H1 (cell line): ENCODE results near the gene ADAMTS20. TPM values are rescaled to one million over a fixed set of nuclear protein-coding genes. Genes with fewer than 3 reads are reported as not detected.
A peak's percentile ranks its signal among the peaks of the same experiment; 100 is the strongest.

Experiments
- CTCF ChIA-PET: fragments of 300-600 bp; sonication (Branson Sonifier 250); formaldehyde crosslinking; loops from one replicate; lab custom pipeline; 2021; ENCODE audit not compliant: partially characterized antibody; lab: Charles Lee
- POLR2A ChIA-PET: fragments of 300-600 bp; sonication (Branson Sonifier 250); formaldehyde crosslinking; loops from one replicate; lab custom pipeline; 2021; ENCODE audit warnings: inconsistent platforms; ENCODE audit not compliant: partially characterized antibody; lab: Charles Lee
- DNase-seq, 2 experiments: peaks; one replicate each; pipeline versions ENCODE4 v3.0.0 to v3.0.0-alpha.2; 2010 to 2022; ENCODE audit warnings: low spot score in 2 of 2, low read depth in 1 of 2, mixed read lengths in 1 of 2
- FAIRE-seq: peaks from 2 replicates; lab custom pipeline; 2011; peaks lifted over from hg19 to GRCh38; lab: Jason Lieb, UNC
- H2AFZ ChIP-seq: 2 replicates; pipeline ENCODE4 v1.8.1; 2012; ENCODE audit warnings: low read length, inconsistent platforms
- H2AK5ac ChIP-seq: 2 replicates; pipeline ENCODE4 v1.6.1; 2013; ENCODE audit warnings: low read depth, low read length
- H2BK120ac ChIP-seq: replicated peaks from 2 replicates; pipeline ENCODE3; 2013; ENCODE audit warnings: low read depth, low read length, inconsistent platforms
- H2BK12ac ChIP-seq: 2 replicates; pipeline ENCODE4 v1.6.1; 2013; ENCODE audit warnings: low read depth, low read length
- H2BK15ac ChIP-seq: 2 replicates; pipeline ENCODE4 v1.6.1; 2013; ENCODE audit warnings: low read length
- H2BK20ac ChIP-seq: 2 replicates; pipeline ENCODE4 v1.6.1; 2013; ENCODE audit warnings: low read length
- H2BK5ac ChIP-seq: 2 replicates; pipeline ENCODE4 v1.6.1; 2013; ENCODE audit warnings: low read depth, low read length
- H3K14ac ChIP-seq: 2 replicates; pipeline ENCODE4 v1.6.1; 2013; ENCODE audit warnings: inconsistent platforms; ENCODE audit not compliant: insufficient read length
- H3K18ac ChIP-seq: 2 replicates; pipeline ENCODE4 v1.6.1; 2013; ENCODE audit warnings: low read length; ENCODE audit errors: extremely low read depth
- H3K23ac ChIP-seq: 2 replicates; pipeline ENCODE4 v1.6.1; 2013; ENCODE audit warnings: inconsistent platforms; ENCODE audit not compliant: insufficient read length
- H3K23me2 ChIP-seq: 2 replicates; pipeline ENCODE4 v1.6.1; 2013; ENCODE audit warnings: low read depth, low read length
- H3K27ac ChIP-seq: 2 replicates; pipeline ENCODE4 v1.6.1; 2011; ENCODE audit warnings: low read depth, low read length, inconsistent platforms
- H3K27me3 ChIP-seq, 4 experiments: replicated peaks in 1 of 4; 1 replicate in 1 of 4; 2 replicates in 3 of 4; pipeline versions ENCODE4 v1.6.1 to v1.8.1; 2011 to 2013; ENCODE audit warnings: low read length in 3 of 4, mild to moderate bottlenecking in 3 of 4, inconsistent platforms in 2 of 4, mixed read lengths in 2 of 4, moderate library complexity in 1 of 4; ENCODE audit not compliant: control insufficient read depth in 3 of 4, insufficient read depth in 3 of 4; ENCODE audit errors: extremely low read depth in 1 of 4
- H3K36me3 ChIP-seq, 4 experiments: 2 replicates each; pipeline versions ENCODE4 v1.6.1 to v1.8.1; 2011 to 2013; ENCODE audit warnings: mild to moderate bottlenecking in 4 of 4, low read length in 3 of 4, moderate library complexity in 2 of 4, control low read depth in 1 of 4, inconsistent platforms in 1 of 4; ENCODE audit not compliant: insufficient read depth in 4 of 4, control insufficient read depth in 2 of 4
- H3K4ac ChIP-seq: replicated peaks from 2 replicates; pipeline ENCODE3; 2013; ENCODE audit warnings: low read length, low read depth, mixed read lengths, inconsistent platforms; ENCODE audit not compliant: insufficient read length
- H3K4me1 ChIP-seq, 4 experiments: replicated peaks in 1 of 4; 1 replicate in 1 of 4; 2 replicates in 3 of 4; pipeline versions ENCODE4 v1.6.1 to v1.8.1; 2011 to 2013; ENCODE audit warnings: low read length in 3 of 4, inconsistent platforms in 2 of 4, mixed read lengths in 1 of 4; ENCODE audit not compliant: insufficient read depth in 4 of 4, control insufficient read depth in 3 of 4
- H3K4me2 ChIP-seq, 2 experiments: 2 replicates each; pipeline versions ENCODE4 v1.6.1 to v1.8.1; 2011 to 2013; ENCODE audit warnings: low read depth in 2 of 2, low read length in 2 of 2, control low read depth in 1 of 2, inconsistent platforms in 1 of 2, mild to moderate bottlenecking in 1 of 2; ENCODE audit not compliant: insufficient read depth in 1 of 2
- H3K4me3 ChIP-seq, 4 experiments: fragments of 200-600, 300-600 bp in 1 of 4; sonication (generic), shearing (Covaris generic), sonication (Bioruptor Twin) in 1 of 4; 2 replicates each; pipeline versions ENCODE4 v1.5.1 to v1.8.1; 2011 to 2016; ENCODE audit warnings: low read length in 4 of 4, low read depth in 3 of 4, control low read depth in 2 of 4, inconsistent platforms in 2 of 4, mild to moderate bottlenecking in 2 of 4, mixed read lengths in 1 of 4, moderate library complexity in 1 of 4; ENCODE audit not compliant: insufficient read depth in 2 of 4; ENCODE audit errors: extremely low read depth in 1 of 4
- H3K56ac ChIP-seq: replicated peaks from 2 replicates; pipeline ENCODE3; 2013; ENCODE audit warnings: low read depth, mild to moderate bottlenecking, mixed read lengths, low read length, inconsistent platforms; ENCODE audit not compliant: insufficient read length
- H3K79me1 ChIP-seq: 2 replicates; pipeline ENCODE4 v1.6.1; 2013; ENCODE audit warnings: low read depth, low read length, control low read depth
- H3K79me2 ChIP-seq, 2 experiments: 2 replicates each; pipeline versions ENCODE4 v1.6.1 to v1.8.1; 2012 to 2013; ENCODE audit warnings: low read length in 2 of 2, mild to moderate bottlenecking in 2 of 2, inconsistent platforms in 1 of 2; ENCODE audit not compliant: insufficient read depth in 2 of 2, control insufficient read depth in 1 of 2
- H3K9ac ChIP-seq, 4 experiments: replicated peaks in 1 of 4; 1 replicate in 1 of 4; 2 replicates in 3 of 4; pipeline versions ENCODE4 v1.6.1 to v1.8.1; 2011 to 2013; ENCODE audit warnings: low read depth in 3 of 4, low read length in 3 of 4, control low read depth in 2 of 4, mild to moderate bottlenecking in 2 of 4, moderate library complexity in 2 of 4, inconsistent platforms in 1 of 4; ENCODE audit errors: extremely low read depth in 1 of 4
- H3K9me3 ChIP-seq, 2 experiments: 2 replicates each; pipeline versions ENCODE4 v1.6.1 to v1.8.1; 2012 to 2013; ENCODE audit warnings: mild to moderate bottlenecking in 2 of 2, moderate library complexity in 2 of 2, control low read depth in 1 of 2, inconsistent platforms in 1 of 2, low read depth in 1 of 2, low read length in 1 of 2, mixed read lengths in 1 of 2; ENCODE audit not compliant: insufficient read depth in 2 of 2
- H4K20me1 ChIP-seq, 2 experiments: replicated peaks in 1 of 2; 2 replicates each; pipeline versions ENCODE3 to v1.8.1; 2011 to 2013; ENCODE audit warnings: inconsistent platforms in 2 of 2, low read length in 2 of 2, mild to moderate bottlenecking in 1 of 2; ENCODE audit not compliant: insufficient read depth in 2 of 2, control insufficient read depth in 1 of 2
- H4K5ac ChIP-seq: 2 replicates; pipeline ENCODE4 v1.6.1; 2013; ENCODE audit warnings: low read length, low read depth, mixed read lengths, inconsistent platforms; ENCODE audit not compliant: insufficient read length
- H4K8ac ChIP-seq: 2 replicates; pipeline ENCODE4 v1.8.0; 2013; ENCODE audit warnings: mild to moderate bottlenecking, moderate library complexity, low read length, inconsistent platforms; ENCODE audit not compliant: insufficient read depth; ENCODE audit errors: extremely low read depth
- H4K91ac ChIP-seq: replicated peaks from 2 replicates; pipeline ENCODE3; 2013; ENCODE audit warnings: low read length, mixed read lengths, inconsistent platforms; ENCODE audit not compliant: insufficient read length
- BCL11A ChIP-seq, 2 experiments: IDR thresholded peaks; one replicate each; pipeline ENCODE4 v1.6.1; 2011; ENCODE audit warnings: low read depth in 2 of 2, low read length in 2 of 2, mild to moderate bottlenecking in 2 of 2
- CHD2 ChIP-seq: IDR thresholded peaks from 2 replicates; pipeline ENCODE4 v1.6.1; 2012; ENCODE audit warnings: low read length, improper control_type of control experiment
- JUN ChIP-seq: IDR thresholded peaks from 2 replicates; pipeline ENCODE4 v1.6.1; 2011; ENCODE audit warnings: low read depth, mild to moderate bottlenecking, improper control_type of control experiment, low read length
- YY1 ChIP-seq: IDR thresholded peaks from 2 replicates; pipeline ENCODE4 v1.6.1; 2011; ENCODE audit warnings: low read depth, mild to moderate bottlenecking, low read length
- WGBS, 2 experiments: shearing (Covaris generic) in 1 of 2; methylation state at CpG; one replicate each; pipeline versions ENCODE4 v1.1.6 to v1.1.7; 2013 to 2015; ENCODE audit warnings: low lambda C conversion rate in 2 of 2, mixed read lengths in 2 of 2, inconsistent platforms in 1 of 2, low coverage in 1 of 2, missing lambda C conversion rate in 1 of 2; ENCODE audit not compliant: insufficient replicate concordance in 2 of 2, insufficient coverage in 1 of 2, insufficient read length in 1 of 2; ENCODE audit errors: extremely low coverage in 1 of 2, missing lambda C conversion rate in 1 of 2; 5-methylcytosine and 5-hydroxymethylcytosine counted together
- polyA plus RNA-seq, 7 experiments: library from polyadenylated mRNA; depleted of rRNA in 3 of 7; stranded (reverse) in 5 of 7; unstranded in 2 of 7; fragments of >200 nt in 5 of 7; fragments of 200-250 nt in 2 of 7; gene quantifications; 1 replicate in 5 of 7; 2 replicates in 1 of 7; 4 replicates in 1 of 7; pipeline versions ENCODE4 v1.2.1 to v1.2.3, GENCODE V29; 2011 to 2013; ENCODE audit warnings: missing spikeins in 2 of 7, mixed read lengths in 2 of 7
- total RNA-seq: library from RNA; stranded (reverse); fragmentation: NEBNext Ultra II Directional; extraction: Animal tissue kit (Norgen Biotek cat#: 25700); gene quantifications from 2 replicates; pipeline ENCODE4 v1.2.1, GENCODE V29; 2021

The ADAMTS20 gene
- total and polyA plus RNA-seq, 2 of the 8 experiments (the other 6 are each of a cell fraction or from before 2014, with no cell fraction given), result 2.9 to 5.1 TPM

DNA sequence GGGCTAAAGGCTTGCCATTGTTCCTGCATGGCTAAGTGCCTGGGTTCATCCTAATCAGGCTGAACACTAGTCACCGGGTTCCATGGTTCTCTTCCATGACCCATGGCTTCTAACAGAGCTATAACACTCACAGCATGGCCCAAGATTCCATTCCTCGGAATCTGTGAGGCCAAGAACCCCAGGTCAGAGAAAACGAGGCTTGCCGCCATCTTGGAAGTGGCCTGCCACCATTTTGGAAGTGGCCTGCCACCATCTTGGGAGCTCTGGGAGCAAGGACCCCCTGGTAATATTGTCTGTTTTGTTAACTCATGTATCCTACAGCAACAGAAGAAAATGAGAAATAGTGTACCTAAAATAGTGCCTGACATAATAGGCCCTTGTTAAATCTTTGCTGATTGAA is 92.7 kb downstream of the ADAMTS20 start:
- no peak for FAIRE-seq
- CTCF ChIA-PET, result interaction anchor here (1.3 to 2.3 kb wide), 2 partner anchors 10 to 15 kb away, joined by 3 to 13 read pairs; no protein-coding TSS in a partner anchor
- no peak for DNase-seq
- no peak for TF ChIP-seq BCL11A (IDR thresholded peaks at IDR 0.05; ENCODE audit: low read depth in 2 of 2, low read length in 2 of 2)
- no peak for TF ChIP-seq JUN
- no peak for TF ChIP-seq CHD2
- peak; percentile 79; the same call in 1 of the 2 replicates for TF ChIP-seq YY1

More for the DNA sequence above, 92.7 kb downstream of the ADAMTS20 start:
- Histone ChIP-seq H3K23me2 (no peaks in the 10 kb centered on the region), H3K9ac (no peak overlapping the region), H3K9me3 (no peaks in the 10 kb centered on the region), H3K18ac (no peak overlapping the region), H3K4ac (no peak overlapping the region), H2BK120ac (no peak overlapping the region), H2BK15ac (no peak overlapping the region), H4K91ac (no peak overlapping the region), H3K23ac (no peak overlapping the region), H4K8ac (no peak overlapping the region), H3K14ac (no peak overlapping the region), H3K79me2 (no peaks in the 10 kb centered on the region), H4K20me1 (no peaks in the 10 kb centered on the region), H2BK20ac (no peak overlapping the region), H3K27me3 (no peaks in the 10 kb centered on the region), H2BK5ac (no peak overlapping the region), H3K4me2 (no peak overlapping the region), H2AK5ac (no peak overlapping the region), H3K56ac (no peak overlapping the region), H2AFZ (no peak overlapping the region), H3K27ac (no peak overlapping the region), H3K4me1 (no peaks in the 10 kb centered on the region), H3K79me1 (no peaks in the 10 kb centered on the region), H2BK12ac (no peak overlapping the region), H4K5ac (no peak overlapping the region), H3K4me3 (no peak overlapping the region), H3K36me3 (no peaks in the 10 kb centered on the region; a peak in 1 of 8 replicates)
- POLR2A ChIA-PET, result interaction anchor here (1.5 to 2.0 kb wide), 2 partner anchors 11 to 92 kb away, joined by 3 to 5 read pairs; no protein-coding TSS in a partner anchor
- 100% methylated on average over 4 of the region's 4 CpGs; no CpG with 5 or more reads in 1 of the 2 experiments for WGBS, 2 experiments
